ENCODE results near the gene INTS15. TPM values are rescaled to one million over a fixed set of nuclear protein-coding genes. Genes with fewer than 3 reads are reported as not detected.

Gene INTS15
- total RNA-seq, 1 donor from 2014 or later: 14.1 TPM

DNA sequence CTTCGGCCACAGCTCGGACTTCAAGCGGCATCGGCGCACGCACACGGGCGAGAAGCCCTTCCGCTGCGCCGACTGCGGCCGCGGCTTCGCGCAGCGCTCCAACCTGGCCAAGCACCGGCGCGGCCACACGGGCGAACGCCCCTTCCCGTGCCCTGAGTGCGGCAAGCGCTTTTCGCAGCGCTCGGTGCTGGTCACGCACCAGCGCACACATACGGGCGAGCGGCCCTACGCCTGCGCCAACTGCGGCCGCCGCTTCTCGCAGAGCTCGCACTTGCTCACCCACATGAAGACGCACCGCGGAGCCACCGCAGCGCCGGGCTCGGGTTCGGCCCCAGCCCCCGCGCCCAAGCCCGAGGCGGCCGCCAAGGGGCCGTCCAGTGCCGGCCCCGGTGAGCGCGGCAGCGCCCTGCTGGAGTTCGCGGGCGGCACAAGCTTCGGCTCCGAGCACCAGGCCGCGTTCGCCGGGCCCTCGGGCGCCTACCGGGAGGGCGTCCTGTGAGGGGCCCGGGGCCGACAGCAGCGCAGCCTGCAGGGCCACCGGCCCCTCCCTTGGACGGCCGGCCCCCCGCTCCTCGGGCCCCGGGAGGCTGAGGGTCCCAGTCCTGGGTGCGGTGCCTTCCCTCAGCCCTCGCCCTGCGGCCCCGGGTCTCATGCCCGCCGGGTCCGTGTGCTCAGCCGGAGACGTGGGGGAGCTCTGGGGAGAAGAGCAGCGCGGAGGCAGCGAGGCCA, 64.5 kb downstream of the INTS15 start:
- ATAC-seq (no peak), DNase-seq (ENCODE audit: low spot score) (no peak)

DNA sequence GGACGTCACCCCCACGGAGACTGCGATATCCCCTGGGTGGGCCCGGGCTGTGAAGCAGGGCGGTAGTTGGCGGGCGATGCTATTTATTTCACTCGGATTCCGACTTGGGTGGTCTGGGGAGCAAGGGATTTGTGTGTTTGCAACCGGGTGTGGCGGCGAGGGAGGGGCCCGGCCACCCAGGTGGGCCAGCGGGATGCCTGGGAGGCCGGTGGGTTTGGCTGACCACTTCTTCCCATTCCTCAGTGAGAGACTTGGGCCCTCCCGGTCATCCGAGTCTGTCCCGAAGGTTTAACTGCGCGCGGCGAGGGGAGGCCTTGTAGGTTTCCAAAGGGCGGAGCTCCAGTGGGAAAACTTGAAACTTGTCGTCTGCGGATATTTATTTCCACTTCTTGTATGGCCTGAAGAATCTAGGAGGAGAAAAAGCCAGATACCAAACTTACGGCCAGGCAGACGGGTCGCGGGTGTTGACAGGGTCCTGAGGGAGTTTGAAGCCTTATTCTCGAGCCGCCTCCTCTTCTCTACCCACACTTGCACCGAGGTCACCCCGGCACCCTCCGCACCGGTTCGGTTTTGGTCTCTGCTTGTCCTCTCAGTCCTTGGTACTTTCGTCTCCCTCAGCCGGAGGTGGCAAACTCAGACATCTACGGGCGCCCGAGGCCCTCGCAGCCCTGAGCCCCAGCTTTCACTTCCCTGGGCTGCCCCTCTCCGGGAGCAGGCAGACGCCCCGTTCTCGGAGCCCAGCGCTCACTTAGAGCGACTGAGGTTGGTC, 65.2 kb downstream of the INTS15 start:
- no peak for DNase-seq (ENCODE audit: low spot score)
- no peak for ATAC-seq

DNA sequence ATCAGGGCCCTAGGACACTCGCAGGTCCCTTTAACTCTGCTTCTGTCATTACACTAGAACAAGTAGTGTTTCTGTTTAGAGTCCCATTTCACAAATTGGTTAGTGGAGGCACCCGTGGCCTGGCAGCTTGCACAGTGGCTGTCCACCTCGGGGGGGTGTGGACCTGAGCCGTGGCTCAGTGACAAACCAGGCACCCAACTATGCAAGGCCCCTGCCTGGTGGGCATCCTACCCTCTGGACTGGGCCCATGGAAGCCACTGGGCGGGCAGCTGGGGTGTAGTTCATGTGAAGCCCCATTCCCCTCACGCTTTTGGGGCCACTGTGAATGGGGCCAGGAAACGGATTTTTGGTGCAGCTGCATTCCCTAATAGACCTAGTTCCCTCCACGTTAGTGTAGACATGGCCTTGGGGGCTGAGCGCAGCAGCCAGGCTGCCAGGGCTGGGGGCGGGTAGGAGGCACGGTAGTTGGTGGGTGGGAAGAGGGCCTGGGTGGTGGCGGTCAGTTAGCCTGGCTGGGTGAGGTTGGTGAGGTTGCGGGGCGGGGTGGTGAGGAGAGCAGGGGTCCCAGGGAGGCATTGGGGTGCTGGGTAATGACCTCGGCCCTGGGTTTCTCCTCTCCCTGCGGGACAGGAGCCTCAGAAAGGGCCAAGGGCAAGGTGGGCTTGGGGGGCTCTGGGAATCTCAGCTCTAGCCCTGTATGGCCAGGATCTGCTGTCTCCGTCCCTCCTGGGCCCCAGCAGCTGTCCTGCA, 66.0 kb downstream of the INTS15 start:
- no peak for ATAC-seq
- no peak for DNase-seq (ENCODE audit: low spot score)

GRCh38 chr7:6656413-6656812, 66.6 kb downstream of the INTS15 start:
- DNase-seq (ENCODE audit: low spot score) (no peak), ATAC-seq (no peak)

Other genes starting within 250 kb of the INTS15 start
- 4.7 TPM for gene FAM220A, start 241.1 kb upstream of the INTS15 start, total RNA-seq
- 80.1 TPM for gene RAC1, start 215.5 kb upstream of the INTS15 start, total RNA-seq
- gene DAGLB, start 142.1 kb upstream of the INTS15 start, total RNA-seq: 17.9 TPM
- gene KDELR2, start 105.9 kb upstream of the INTS15 start, total RNA-seq: 146 TPM
- gene GRID2IP, start 38.6 kb upstream of the INTS15 start, total RNA-seq: not detected
- gene ZDHHC4, start 12.6 kb upstream of the INTS15 start, total RNA-seq: 38.3 TPM
- 0.10 TPM for gene ZNF853, start 25.6 kb downstream of the INTS15 start, total RNA-seq
- gene ZNF316, start 47.3 kb downstream of the INTS15 start, total RNA-seq: 18.6 TPM
- gene ZNF12, start 116.9 kb downstream of the INTS15 start, total RNA-seq: 12.8 TPM
- gene RSPH10B2, start 164.1 kb downstream of the INTS15 start, total RNA-seq: not detected
- gene CCZ1B, start 236.3 kb downstream of the INTS15 start, total RNA-seq: 14.3 TPM